ENCODE results near the gene C3orf20. TPM values are rescaled to one million over a fixed set of nuclear protein-coding genes. Genes with fewer than 3 reads are reported as not detected.

Gene C3orf20
- total RNA-seq, 1 experiment from 2014 or later, result not detected

DNA sequence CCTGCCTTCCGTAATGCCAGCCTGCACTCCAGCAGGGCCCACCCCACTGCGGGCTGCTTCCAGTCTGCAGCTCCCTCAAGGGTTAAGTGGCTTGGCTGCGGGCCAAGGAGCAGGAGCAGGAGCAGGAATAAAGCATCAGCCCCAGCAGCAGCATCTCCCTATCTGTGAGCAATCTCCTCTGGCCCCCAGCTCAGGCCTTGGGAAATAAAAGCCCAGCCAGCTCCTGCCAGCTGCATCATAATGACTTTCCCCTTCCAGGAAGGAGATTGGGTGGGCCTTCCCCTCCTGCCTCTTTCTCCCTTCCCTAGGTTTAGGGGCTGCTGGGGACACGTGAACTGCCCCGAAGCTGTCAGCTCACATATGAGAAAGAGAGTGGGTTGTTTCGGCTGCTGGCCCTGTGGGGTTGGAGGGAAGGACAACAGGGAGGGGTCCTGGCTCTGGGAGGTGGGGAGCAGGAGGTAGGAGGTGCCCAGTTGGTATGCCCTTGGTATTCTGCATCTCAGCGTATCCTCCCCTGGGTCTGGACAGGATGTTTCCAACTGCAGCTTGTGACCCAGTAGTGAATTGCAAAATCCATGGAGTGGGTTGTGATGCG, 109.2 kb downstream of the C3orf20 start:
- Mint-ChIP-seq H3K27me3 (ENCODE audit: insufficient read depth, unreplicated experiment) (peaks cover 31% of the 10 kb centered on the region), H3K4me1 (ENCODE audit: insufficient read depth, unreplicated experiment) (no peaks in the 10 kb centered on the region), H3K4me3 (ENCODE audit: unreplicated experiment) (no peak overlapping the region), H3K36me3 (ENCODE audit: insufficient read depth, unreplicated experiment) (no peaks in the 10 kb centered on the region), H3K27ac (ENCODE audit: low read depth, unreplicated experiment) (no peak overlapping the region), H3K9me3 (ENCODE audit: unreplicated experiment) (peaks cover 6% of the 10 kb centered on the region)
- CTCF ChIA-PET, result interaction anchor here (1.3 kb wide), 1 partner anchor 107 kb away, joined by 3 read pairs; no protein-coding TSS in a partner anchor
- no TSS peak for BruUV-seq (replicated peaks)
- no peak for DNase-seq (ENCODE audit: unreplicated experiment)
- POLR2A ChIA-PET, result no interaction called here
- intact Hi-C loops (cut with micrococcal nuclease), result loop anchor here (5.0 to 10.0 kb wide), 2 partner anchors 152 to 279 kb away; no protein-coding TSS in a partner anchor
- TF ChIP-seq CTCF (IDR thresholded peaks at IDR 0.05; ENCODE audit: unreplicated experiment), result no peak

DNA sequence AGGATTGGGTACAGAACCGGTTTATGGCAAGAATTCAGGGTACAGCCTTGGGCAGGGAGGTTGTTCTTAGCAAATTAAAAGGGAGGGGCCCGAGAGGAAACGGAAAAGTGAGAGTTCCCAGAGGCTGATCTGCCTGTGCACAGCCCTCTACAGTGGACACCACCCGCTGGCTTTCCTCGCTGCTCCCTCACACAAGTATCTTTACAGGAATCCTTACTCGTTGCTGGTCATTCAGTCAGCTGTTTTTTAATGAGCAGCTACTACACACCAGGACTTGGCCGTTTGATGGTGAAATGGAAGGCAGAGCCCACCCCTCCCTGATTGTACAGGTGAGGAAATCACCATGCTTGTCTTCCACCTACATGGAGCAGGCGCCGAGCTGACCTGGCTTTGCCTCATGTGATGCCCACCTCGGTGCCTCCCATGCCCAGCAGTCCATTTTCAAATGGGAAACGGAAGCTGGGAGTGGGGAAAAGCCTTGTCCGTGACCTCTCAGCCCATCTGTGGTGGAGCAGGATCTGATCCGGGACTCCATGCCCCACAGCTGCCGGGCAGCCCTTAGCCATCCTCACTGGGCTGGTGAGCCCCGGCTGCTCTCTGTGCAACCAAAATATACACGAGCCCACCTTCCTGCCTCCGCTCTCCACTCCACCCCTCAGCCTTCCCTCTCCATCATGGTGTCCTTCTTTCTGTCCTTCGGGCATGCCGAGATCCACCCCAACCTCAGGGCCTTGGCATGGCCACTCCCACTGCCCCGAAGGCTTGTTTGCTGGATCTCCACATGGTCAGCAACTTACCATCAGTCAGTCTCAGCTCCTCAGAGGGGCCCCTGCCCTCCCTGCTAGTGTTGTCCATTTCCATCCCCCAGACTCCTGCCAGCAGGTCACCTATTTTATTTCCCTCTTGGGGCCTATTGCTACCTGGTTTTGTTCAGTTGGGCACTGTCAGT, 110.5 kb downstream of the C3orf20 start:
- no peak for TF ChIP-seq CTCF (IDR thresholded peaks at IDR 0.05; ENCODE audit: unreplicated experiment)
- no peak for DNase-seq (ENCODE audit: unreplicated experiment)
- POLR2A ChIA-PET, result no interaction called here
- Mint-ChIP-seq H3K27ac (ENCODE audit: low read depth, unreplicated experiment) (no peak overlapping the region), H3K27me3 (ENCODE audit: insufficient read depth, unreplicated experiment) (peaks cover 44% of the 10 kb centered on the region), H3K36me3 (ENCODE audit: insufficient read depth, unreplicated experiment) (no peaks in the 10 kb centered on the region), H3K4me1 (ENCODE audit: insufficient read depth, unreplicated experiment) (peaks cover 4% of the 10 kb centered on the region), H3K9me3 (ENCODE audit: unreplicated experiment) (no peaks in the 10 kb centered on the region), H3K4me3 (ENCODE audit: unreplicated experiment) (no peak overlapping the region)
- intact Hi-C loops (cut with micrococcal nuclease), result loop anchor here (10.0 kb wide), 1 partner anchor 281 kb away; no protein-coding TSS in a partner anchor
- CTCF ChIA-PET, result interaction anchor here (0.6 to 0.7 kb wide), 2 partner anchors 287 to 332 kb away, joined by 3 read pairs; no protein-coding TSS in a partner anchor
- BruUV-seq (replicated peaks), result no TSS peak

GRCh38 chr3:14786369-14786768, 111.4 kb downstream of the C3orf20 start:
- POLR2A ChIA-PET, result no interaction called here
- Mint-ChIP-seq H3K27me3 (ENCODE audit: insufficient read depth, unreplicated experiment) (peaks cover 53% of the 10 kb centered on the region), H3K4me1 (ENCODE audit: insufficient read depth, unreplicated experiment) (peaks cover 4% of the 10 kb centered on the region), H3K4me3 (ENCODE audit: unreplicated experiment) (no peak overlapping the region), H3K36me3 (ENCODE audit: insufficient read depth, unreplicated experiment) (no peaks in the 10 kb centered on the region), H3K9me3 (ENCODE audit: unreplicated experiment) (no peaks in the 10 kb centered on the region), H3K27ac (ENCODE audit: low read depth, unreplicated experiment) (no peak overlapping the region)
- no peak for TF ChIP-seq CTCF (IDR thresholded peaks at IDR 0.05; ENCODE audit: unreplicated experiment)
- CTCF ChIA-PET, result interaction anchor here (0.7 kb wide), 1 partner anchor 286 kb away, joined by 3 read pairs; no protein-coding TSS in a partner anchor
- no peak for DNase-seq (ENCODE audit: unreplicated experiment)
- no TSS peak for BruUV-seq (replicated peaks)
- intact Hi-C loops (cut with micrococcal nuclease), result loop anchor here (10.0 kb wide), 1 partner anchor 282 kb away; no protein-coding TSS in a partner anchor

DNA sequence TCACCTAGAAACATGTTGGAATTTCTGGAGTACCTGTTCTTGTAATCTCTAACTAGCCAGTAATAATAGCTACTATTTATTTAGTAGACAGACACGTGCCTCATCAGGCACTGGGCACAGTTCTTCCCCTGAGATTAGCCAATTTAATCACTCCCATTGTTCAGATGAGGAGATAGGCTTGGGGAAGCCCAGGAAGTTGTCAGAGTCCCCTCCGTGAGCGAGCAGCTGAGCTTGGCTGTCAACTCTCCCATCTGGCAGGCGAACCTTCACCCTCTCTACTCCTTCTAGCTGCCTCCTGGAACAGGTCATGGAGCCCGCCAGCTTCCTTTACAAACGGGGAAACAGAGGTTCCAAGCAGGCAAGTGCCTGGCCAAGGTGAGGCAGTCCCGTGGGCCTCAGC, 112.7 kb downstream of the C3orf20 start:
- BruUV-seq (replicated peaks), result no TSS peak
- H3K27ac Mint-ChIP-seq (ENCODE audit: low read depth, unreplicated experiment), result no peak overlapping the region

More for the DNA sequence above, 112.7 kb downstream of the C3orf20 start:
- intact Hi-C loops (cut with micrococcal nuclease), result loop anchor here (10.0 kb wide), 1 partner anchor 283 kb away; no protein-coding TSS in a partner anchor
- no peak for TF ChIP-seq CTCF (IDR thresholded peaks at IDR 0.05; ENCODE audit: unreplicated experiment)
- no peaks in the 10 kb centered on the region for H3K9me3 Mint-ChIP-seq (ENCODE audit: unreplicated experiment)
- POLR2A ChIA-PET, result interaction anchor here (0.6 kb wide), 1 partner anchor 80 kb away, joined by 4 read pairs; no protein-coding TSS in a partner anchor
- H3K36me3 Mint-ChIP-seq (ENCODE audit: insufficient read depth, unreplicated experiment), result no peaks in the 10 kb centered on the region
- no peak for DNase-seq (ENCODE audit: unreplicated experiment)
- H3K4me3 Mint-ChIP-seq (ENCODE audit: unreplicated experiment), result no peak overlapping the region
- peaks cover 58% of the 10 kb centered on the region for H3K27me3 Mint-ChIP-seq (ENCODE audit: insufficient read depth, unreplicated experiment)
- CTCF ChIA-PET, result interaction anchor here (0.7 kb wide), 1 partner anchor 15 kb away, joined by 3 read pairs; no protein-coding TSS in a partner anchor
- H3K4me1 Mint-ChIP-seq (ENCODE audit: insufficient read depth, unreplicated experiment), result peaks cover 4% of the 10 kb centered on the region

All from MCF 10A (cell line).